Neural cell (in vitro differentiated cells): ENCODE data around the gene MAP3K5. TPM values are rescaled to one million over a fixed set of nuclear protein-coding genes. Genes with fewer than 3 reads are reported as not detected.

Experiments
- H2AFZ ChIP-seq: fragments of 200-600, 300-800 bp; sonication (generic), shearing (Covaris generic); 2 replicates; pipeline ENCODE4 v1.6.0; 2014; ENCODE audit warnings: low read depth, mild to moderate bottlenecking, antibody characterized with exemption, low read length, moderate library complexity
- H3F3A ChIP-seq: fragments of 200-600 bp; shearing (Covaris generic); 2 replicates; pipeline ENCODE4 v1.6.1; 2016; ENCODE audit warnings: mild to moderate bottlenecking, moderate library complexity, mixed read lengths, antibody characterized with exemption, low read length; ENCODE audit not compliant: insufficient read depth, poor library complexity, severe bottlenecking
- H3K27ac ChIP-seq: fragments of 200-600, 300-800 bp; sonication (generic), shearing (Covaris generic); 2 replicates; pipeline ENCODE4 v1.5.1; 2014; ENCODE audit warnings: mild to moderate bottlenecking, low read length, moderate library complexity
- H3K27me3 ChIP-seq: fragments of 300-800, 200-600 bp; sonication (generic), shearing (Covaris generic); 2 replicates; pipeline ENCODE4 v1.6.0; 2014; ENCODE audit warnings: mild to moderate bottlenecking, low read depth, low read length, moderate library complexity; ENCODE audit not compliant: insufficient read depth
- H3K36me3 ChIP-seq: fragments of 300-800, 200-600 bp; sonication (generic), shearing (Covaris generic); 2 replicates; pipeline ENCODE4 v1.5.1; 2014; ENCODE audit warnings: mild to moderate bottlenecking, antibody characterized with exemption, low read length, moderate library complexity; ENCODE audit not compliant: insufficient read depth
- H3K4me2 ChIP-seq: fragments of 300-800, 200-600 bp; sonication (generic), shearing (Covaris generic); 2 replicates; pipeline ENCODE4 v1.6.0; 2014; ENCODE audit warnings: mild to moderate bottlenecking, low read length
- H3K4me3 ChIP-seq: fragments of 300-800, 200-600 bp; sonication (generic), shearing (Covaris generic); 2 replicates; pipeline ENCODE4 v1.5.1; 2014; ENCODE audit warnings: mild to moderate bottlenecking, low read length, moderate library complexity
- H3K79me2 ChIP-seq: fragments of 200-600 bp; shearing (Covaris generic); replicated peaks from 2 replicates; pipeline ENCODE4 v1.6.0; 2014; ENCODE audit warnings: mild to moderate bottlenecking, low read length, moderate library complexity; ENCODE audit not compliant: insufficient read depth
- H3K9ac ChIP-seq: fragments of 300-800, 200-600 bp; sonication (generic), shearing (Covaris generic); 2 replicates; pipeline ENCODE4 v1.6.1; 2016; ENCODE audit warnings: mild to moderate bottlenecking, low read length, mixed read lengths
- H3K9me2 ChIP-seq: fragments of 200-600 bp; shearing (Covaris generic); 2 replicates; pipeline ENCODE4 v1.6.1; 2016; ENCODE audit warnings: mild to moderate bottlenecking, low read length, mixed read lengths; ENCODE audit not compliant: insufficient read depth
- H3K9me3 ChIP-seq: fragments of 200-600, 300-800 bp; sonication (generic), shearing (Covaris generic); 2 replicates; pipeline ENCODE4 v1.6.1; 2016; ENCODE audit warnings: mild to moderate bottlenecking, mixed run types, low read length, moderate library complexity, mixed read lengths
- H4K20me1 ChIP-seq: fragments of 200-600 bp; shearing (Covaris generic); 2 replicates; pipeline ENCODE4 v1.6.1; 2016; ENCODE audit warnings: mild to moderate bottlenecking, mixed run types; ENCODE audit not compliant: insufficient read depth
- CTCF ChIP-seq: fragments of 450-650 bp; IDR thresholded peaks from 2 replicates; pipeline ENCODE4 v1.5.1; 2014; ENCODE audit warnings: antibody characterized with exemption, mild to moderate bottlenecking, moderate library complexity; ENCODE audit not compliant: poor library complexity, severe bottlenecking
- EP300 ChIP-seq: fragments of 450-650 bp; conservative IDR thresholded peaks from 2 replicates; pipeline ENCODE4 v1.6.1; 2014; ENCODE audit warnings: antibody characterized with exemption, mild to moderate bottlenecking, moderate library complexity; ENCODE audit not compliant: poor library complexity, severe bottlenecking
- EZH2 ChIP-seq: fragments of 200-600, 300-800 bp; shearing (Covaris generic), sonication (generic); IDR thresholded peaks from 2 replicates; pipeline ENCODE4 v1.6.1; 2014; ENCODE audit warnings: antibody characterized with exemption, low read length, borderline replicate concordance, mild to moderate bottlenecking; ENCODE audit not compliant: insufficient read depth, poor library complexity, severe bottlenecking
- MXI1 ChIP-seq: fragments of 450-650 bp; conservative IDR thresholded peaks from 2 replicates; pipeline ENCODE4 v1.6.1; 2014; ENCODE audit warnings: antibody characterized with exemption, mild to moderate bottlenecking; ENCODE audit not compliant: poor library complexity, severe bottlenecking
- POLR2AphosphoS5 ChIP-seq: IDR thresholded peaks from 2 replicates; pipeline ENCODE4 v1.6.1; 2012
- RAD21 ChIP-seq: fragments of 450-650 bp; conservative IDR thresholded peaks from 2 replicates; pipeline ENCODE4 v1.6.1; 2014; ENCODE audit warnings: antibody characterized with exemption, mild to moderate bottlenecking, moderate library complexity
- REST ChIP-seq: IDR thresholded peaks from 2 replicates; pipeline ENCODE4 v1.6.1; 2012; ENCODE audit warnings: borderline replicate concordance
- SMC3 ChIP-seq: fragments of 450-650 bp; conservative IDR thresholded peaks from 2 replicates; pipeline ENCODE4 v1.6.1; 2014; ENCODE audit warnings: antibody characterized with exemption, mild to moderate bottlenecking, moderate library complexity; ENCODE audit not compliant: poor library complexity
- TAF1 ChIP-seq: IDR thresholded peaks from 2 replicates; pipeline ENCODE4 v1.6.1; 2012; ENCODE audit warnings: low read depth
- polyA plus RNA-seq: library from polyadenylated mRNA; depleted of rRNA; stranded (reverse); fragments of >200 nt; gene quantifications from 2 replicates; pipeline ENCODE4 v1.2.3, GENCODE V29; 2014

MAP3K5 gene
- polyA plus RNA-seq, 1 donor from 2014 or later, result 2.0 TPM

GRCh38 chr6:136757150-136757549 lies 35.1 kb downstream of the MAP3K5 start:
- no peaks in the 10 kb centered on the region for H3K9me2 ChIP-seq
- H3K36me3 ChIP-seq, result no peaks in the 10 kb centered on the region
- no peaks in the 10 kb centered on the region for H3K79me2 ChIP-seq
- H4K20me1 ChIP-seq, result no peaks in the 10 kb centered on the region
- no peak overlapping the region for H3K4me2 ChIP-seq
- no peak overlapping the region for H3K4me3 ChIP-seq
- H2AFZ ChIP-seq, result no peak overlapping the region
- no peak overlapping the region for H3K9ac ChIP-seq
- no peaks in the 10 kb centered on the region for H3K27me3 ChIP-seq
- no peak overlapping the region for H3K27ac ChIP-seq
- TF ChIP-seq TAF1 (no peak), EP300 (no peak), REST (no peak), MXI1 (no peak), SMC3 (no peak), CTCF (no peak), POLR2AphosphoS5 (no peak), RAD21 (no peak), EZH2 (no peak)
- H3F3A ChIP-seq, result no peaks in the 10 kb centered on the region
- H3K9me3 ChIP-seq, result no peaks in the 10 kb centered on the region

- Histone ChIP-seq H3K36me3 (no peaks in the 10 kb centered on the region), H3K9me2 (no peaks in the 10 kb centered on the region), H3K27ac (no peak overlapping the region), H3K9ac (no peak overlapping the region), H3K79me2 (no peaks in the 10 kb centered on the region), H3K9me3 (no peaks in the 10 kb centered on the region), H4K20me1 (no peaks in the 10 kb centered on the region), H3F3A (no peaks in the 10 kb centered on the region), H3K27me3 (no peaks in the 10 kb centered on the region), H3K4me2 (no peak overlapping the region), H3K4me3 (no peak overlapping the region), H2AFZ (no peak overlapping the region)
- TF ChIP-seq TAF1 (no peak), SMC3 (no peak), REST (no peak), EP300 (no peak), RAD21 (no peak), EZH2 (no peak), POLR2AphosphoS5 (no peak), MXI1 (no peak), CTCF (no peak)
These were observed 37.5 kb downstream of the MAP3K5 start for GRCh38 chr6:136754820-136755219.
